ENCODE data around the gene GPANK1. TPM values are rescaled to one million over a fixed set of nuclear protein-coding genes. Genes with fewer than 3 reads are reported as not detected.

GPANK1 gene
- total and polyA plus RNA-seq, 4 donors: 12.7 to 16.6 (median 14.5) TPM

DNA sequence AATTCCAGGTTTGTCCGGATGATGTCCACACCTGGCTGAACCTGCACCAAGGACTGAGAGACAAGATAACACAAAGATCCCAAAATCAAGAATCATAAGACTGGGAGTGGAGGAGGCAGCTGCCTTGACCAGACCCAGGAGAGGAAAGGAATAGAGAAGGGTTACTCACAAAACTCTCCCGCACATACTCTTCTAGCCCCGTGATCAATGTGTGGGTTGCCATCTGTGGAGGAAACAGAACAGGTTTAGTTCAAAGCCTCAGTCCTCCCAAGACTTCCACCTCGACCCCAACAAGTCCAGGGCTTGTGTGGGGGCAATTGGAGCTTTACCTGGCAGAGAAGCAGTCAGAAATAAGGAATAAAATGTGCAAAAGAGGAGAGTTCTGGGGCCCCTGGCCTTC is 23.4 kb downstream of the GPANK1 start:
- Histone ChIP-seq H3K9me3 (ENCODE audit: control insufficient read depth in 4 of 4, insufficient read depth in 3 of 4, low read length in 3 of 4) (no peaks in the 10 kb centered on the region), H3K36me3 (ENCODE audit: control insufficient read depth in 4 of 4, insufficient read depth in 4 of 4, low read length in 4 of 4) (peaks cover 43 to 73% (median 60%) of the 10 kb centered on the region in 4 donors), H3K4me1 (ENCODE audit: control insufficient read depth in 5 of 5, insufficient read depth in 5 of 5, low read length in 5 of 5) (no peaks in the 10 kb centered on the region), H3K27ac (ENCODE audit: low read depth in 1 of 2, low read length in 1 of 2) (no peak overlapping the region), H3K4me3 (no peak overlapping the region), H3K9ac (ENCODE audit: insufficient read depth in 1 of 2, low read length in 2 of 2) (no peak overlapping the region), H3K27me3 (ENCODE audit: control insufficient read depth in 3 of 3, insufficient read depth in 3 of 3, low read length in 2 of 3) (no peaks in the 10 kb centered on the region)
- TF ChIP-seq, protein P1, sequence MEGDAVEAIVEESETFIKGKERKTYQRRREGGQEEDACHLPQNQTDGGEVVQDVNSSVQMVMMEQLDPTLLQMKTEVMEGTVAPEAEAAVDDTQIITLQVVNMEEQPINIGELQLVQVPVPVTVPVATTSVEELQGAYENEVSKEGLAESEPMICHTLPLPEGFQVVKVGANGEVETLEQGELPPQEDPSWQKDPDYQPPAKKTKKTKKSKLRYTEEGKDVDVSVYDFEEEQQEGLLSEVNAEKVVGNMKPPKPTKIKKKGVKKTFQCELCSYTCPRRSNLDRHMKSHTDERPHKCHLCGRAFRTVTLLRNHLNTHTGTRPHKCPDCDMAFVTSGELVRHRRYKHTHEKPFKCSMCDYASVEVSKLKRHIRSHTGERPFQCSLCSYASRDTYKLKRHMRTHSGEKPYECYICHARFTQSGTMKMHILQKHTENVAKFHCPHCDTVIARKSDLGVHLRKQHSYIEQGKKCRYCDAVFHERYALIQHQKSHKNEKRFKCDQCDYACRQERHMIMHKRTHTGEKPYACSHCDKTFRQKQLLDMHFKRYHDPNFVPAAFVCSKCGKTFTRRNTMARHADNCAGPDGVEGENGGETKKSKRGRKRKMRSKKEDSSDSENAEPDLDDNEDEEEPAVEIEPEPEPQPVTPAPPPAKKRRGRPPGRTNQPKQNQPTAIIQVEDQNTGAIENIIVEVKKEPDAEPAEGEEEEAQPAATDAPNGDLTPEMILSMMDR (IDR thresholded peaks at IDR 0.05; ENCODE audit: control extremely low read depth, extremely low read depth): no peak
- ATAC-seq (ENCODE audit: insufficient read depth, low FRiP score) (no peak), DNase-seq (no peak)
- 87 to 93% methylated on average over 4 of the region's 4 CpGs for WGBS, 2 donors

DNA sequence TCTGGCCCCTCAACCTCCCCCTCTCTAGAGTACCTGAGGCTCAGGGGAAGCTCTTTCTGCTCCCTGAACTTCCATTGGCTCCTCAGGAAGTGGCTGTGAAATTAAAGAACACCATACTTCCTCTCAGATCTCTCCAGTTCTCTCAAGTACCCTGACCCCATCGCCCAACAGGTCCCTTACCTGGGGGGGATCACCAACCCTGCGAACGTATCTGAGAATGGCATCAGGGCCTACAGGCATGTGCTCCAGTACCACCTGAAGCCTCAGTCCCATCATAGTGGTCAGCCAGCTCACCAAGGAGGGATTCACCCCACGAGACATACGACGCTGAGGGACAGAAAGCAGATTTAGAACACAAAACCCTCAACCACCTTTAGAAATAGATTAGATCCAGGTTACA is 24.2 kb downstream of the GPANK1 start:
- H3K27me3 ChIP-seq (ENCODE audit: control insufficient read depth in 3 of 3, insufficient read depth in 3 of 3, low read length in 2 of 3): no peaks in the 10 kb centered on the region
- no peak overlapping the region for H3K27ac ChIP-seq (ENCODE audit: low read depth in 1 of 2, low read length in 1 of 2)
- no peak overlapping the region for H3K4me3 ChIP-seq
- WGBS, 2 donors: 90 to 94% methylated on average over 6 of the region's 6 CpGs
- ATAC-seq (ENCODE audit: insufficient read depth, low FRiP score): no peak
- DNase-seq: no peak
- H3K9ac ChIP-seq (ENCODE audit: insufficient read depth in 1 of 2, low read length in 2 of 2): no peak overlapping the region
- H3K36me3 ChIP-seq (ENCODE audit: control insufficient read depth in 4 of 4, insufficient read depth in 4 of 4, low read length in 4 of 4): peaks cover 41 to 76% (median 63%) of the 10 kb centered on the region in 4 donors
- H3K9me3 ChIP-seq (ENCODE audit: control insufficient read depth in 4 of 4, insufficient read depth in 3 of 4, low read length in 3 of 4): no peaks in the 10 kb centered on the region
- TF ChIP-seq, protein P1 (IDR thresholded peaks at IDR 0.05; ENCODE audit: control extremely low read depth, extremely low read depth): no peak
- no peaks in the 10 kb centered on the region for H3K4me1 ChIP-seq (ENCODE audit: control insufficient read depth in 5 of 5, insufficient read depth in 5 of 5, low read length in 5 of 5)

DNA sequence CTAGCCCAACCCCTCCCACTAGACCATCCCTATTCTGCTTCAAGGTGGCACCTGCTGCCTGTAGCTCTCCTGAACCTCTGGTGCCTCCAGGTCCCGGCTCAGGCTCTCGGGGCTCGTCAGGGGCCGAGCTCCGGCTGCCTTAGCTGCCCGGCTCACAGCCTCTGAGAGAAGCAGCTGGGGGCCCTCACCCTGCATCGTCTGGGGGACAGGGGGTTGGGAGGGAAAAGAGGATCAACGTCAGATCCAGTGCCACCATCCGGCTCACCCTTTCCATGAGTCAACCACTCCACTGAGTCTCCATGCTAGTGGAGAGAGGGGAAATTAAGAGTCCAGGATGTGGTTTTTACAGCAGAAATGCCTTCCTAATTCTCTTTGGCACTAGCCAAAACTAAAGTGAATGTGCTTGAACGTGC is 25.3 kb downstream of the GPANK1 start:
- ATAC-seq (ENCODE audit: insufficient read depth, low FRiP score): no peak
- H3K36me3 ChIP-seq (ENCODE audit: control insufficient read depth in 4 of 4, insufficient read depth in 4 of 4, low read length in 4 of 4): peaks cover 48 to 78% (median 63%) of the 10 kb centered on the region in 4 donors

More for the DNA sequence above, 25.3 kb downstream of the GPANK1 start:
- no peak for DNase-seq
- no peaks in the 10 kb centered on the region for H3K9me3 ChIP-seq (ENCODE audit: control insufficient read depth in 4 of 4, insufficient read depth in 3 of 4, low read length in 3 of 4)
- 71 to 75% methylated on average over 10 of the region's 10 CpGs for WGBS, 2 donors
- no peak overlapping the region for H3K9ac ChIP-seq (ENCODE audit: insufficient read depth in 1 of 2, low read length in 2 of 2)
- no peak overlapping the region for H3K27ac ChIP-seq (ENCODE audit: low read depth in 1 of 2, low read length in 1 of 2)
- H3K27me3 ChIP-seq (ENCODE audit: control insufficient read depth in 3 of 3, insufficient read depth in 3 of 3, low read length in 2 of 3): no peaks in the 10 kb centered on the region
- no peaks in the 10 kb centered on the region for H3K4me1 ChIP-seq (ENCODE audit: control insufficient read depth in 5 of 5, insufficient read depth in 5 of 5, low read length in 5 of 5)
- TF ChIP-seq, protein P1 (IDR thresholded peaks at IDR 0.05; ENCODE audit: control extremely low read depth, extremely low read depth): no peak
- no peak overlapping the region for H3K4me3 ChIP-seq

All from lung (tissue), 12 donors.